ENCODE data around the gene ZNF653. TPM values are rescaled to one million over a fixed set of nuclear protein-coding genes. Genes with fewer than 3 reads are reported as not detected.

Gene ZNF653
- total RNA-seq, 1 donor from 2014 or later = 13.4 TPM

DNA sequence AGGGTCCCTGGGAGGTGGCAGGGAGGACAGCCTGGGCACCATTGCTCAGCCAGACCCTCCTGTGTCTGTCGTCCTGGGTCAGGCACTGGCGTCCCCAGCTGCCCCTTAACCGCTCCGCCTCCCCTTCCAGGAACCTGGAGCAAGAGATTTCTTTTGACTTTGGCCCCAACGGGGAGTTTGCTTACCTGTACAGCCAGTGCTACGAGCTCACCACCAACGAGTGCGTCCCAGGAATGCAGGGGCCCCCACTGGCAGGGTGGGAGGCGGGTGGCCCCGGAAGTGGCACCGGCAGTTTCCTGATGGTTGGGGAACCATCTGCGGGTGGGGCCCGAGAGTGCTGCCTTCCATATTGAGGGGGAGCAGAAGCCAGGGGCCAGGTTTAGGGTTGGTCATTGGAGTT lies 57.2 kb downstream of the ZNF653 start:
- Mint-ChIP-seq H3K9me3 (no peaks in the 10 kb centered on the region), H3K4me1 (ENCODE audit: unreplicated experiment) (peaks cover 11% of the 10 kb centered on the region), H3K4me3 (no peak overlapping the region), H3K27me3 (no peaks in the 10 kb centered on the region), H3K27ac (no peak overlapping the region), H3K36me3 (no peaks in the 10 kb centered on the region)
- DNase-seq (ENCODE audit: extremely low spot score, unreplicated experiment) = no peak
- TF ChIP-seq, protein P1, sequence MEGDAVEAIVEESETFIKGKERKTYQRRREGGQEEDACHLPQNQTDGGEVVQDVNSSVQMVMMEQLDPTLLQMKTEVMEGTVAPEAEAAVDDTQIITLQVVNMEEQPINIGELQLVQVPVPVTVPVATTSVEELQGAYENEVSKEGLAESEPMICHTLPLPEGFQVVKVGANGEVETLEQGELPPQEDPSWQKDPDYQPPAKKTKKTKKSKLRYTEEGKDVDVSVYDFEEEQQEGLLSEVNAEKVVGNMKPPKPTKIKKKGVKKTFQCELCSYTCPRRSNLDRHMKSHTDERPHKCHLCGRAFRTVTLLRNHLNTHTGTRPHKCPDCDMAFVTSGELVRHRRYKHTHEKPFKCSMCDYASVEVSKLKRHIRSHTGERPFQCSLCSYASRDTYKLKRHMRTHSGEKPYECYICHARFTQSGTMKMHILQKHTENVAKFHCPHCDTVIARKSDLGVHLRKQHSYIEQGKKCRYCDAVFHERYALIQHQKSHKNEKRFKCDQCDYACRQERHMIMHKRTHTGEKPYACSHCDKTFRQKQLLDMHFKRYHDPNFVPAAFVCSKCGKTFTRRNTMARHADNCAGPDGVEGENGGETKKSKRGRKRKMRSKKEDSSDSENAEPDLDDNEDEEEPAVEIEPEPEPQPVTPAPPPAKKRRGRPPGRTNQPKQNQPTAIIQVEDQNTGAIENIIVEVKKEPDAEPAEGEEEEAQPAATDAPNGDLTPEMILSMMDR (conservative IDR thresholded peaks at IDR 0.05) = no peak

DNA sequence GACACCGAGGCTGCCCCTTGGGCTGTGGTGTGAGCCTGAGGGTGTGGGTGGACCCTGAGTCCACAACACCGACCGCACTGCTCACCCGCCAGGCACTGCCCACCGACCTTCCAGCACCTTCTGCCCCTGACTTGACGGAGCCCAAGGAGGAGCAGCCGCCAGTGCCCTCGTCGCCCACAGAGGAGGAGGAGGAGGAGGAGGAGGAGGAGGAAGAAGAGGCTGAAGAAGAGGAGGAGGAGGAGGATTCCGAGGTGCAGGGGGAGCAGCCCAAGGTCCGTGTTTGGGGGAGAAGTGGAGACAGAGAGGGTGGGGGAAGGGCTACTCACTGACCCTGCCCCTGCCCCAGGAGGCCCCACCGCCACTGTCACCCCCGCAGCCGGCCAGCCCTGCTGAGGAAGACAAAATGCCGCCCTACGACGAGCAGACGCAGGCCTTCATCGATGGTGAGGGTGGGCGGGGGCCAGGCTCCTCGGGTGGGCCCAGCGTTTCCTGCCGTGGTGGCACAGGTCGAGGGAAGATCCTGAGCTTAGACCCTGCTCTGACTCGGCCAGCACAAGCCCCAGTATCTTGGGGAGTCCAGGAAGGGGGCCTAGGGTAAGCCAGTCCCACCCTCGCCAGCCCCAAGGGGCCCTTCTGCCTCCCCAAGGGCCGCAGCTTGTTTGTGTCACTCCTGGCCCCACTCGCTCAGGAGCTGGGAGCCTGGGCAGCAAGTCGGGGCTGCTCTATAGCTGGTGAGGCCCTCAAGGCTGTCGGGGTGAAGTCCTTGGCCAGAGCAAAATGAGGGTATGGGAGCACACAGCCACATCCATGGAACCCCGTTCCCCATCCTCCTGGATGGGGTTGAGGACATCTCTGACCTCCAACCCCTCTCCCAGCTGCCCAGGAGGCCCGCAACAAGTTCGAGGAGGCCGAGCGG lies 58.0 kb downstream of the ZNF653 start:
- TF ChIP-seq, protein P1 (conservative IDR thresholded peaks at IDR 0.05) = no peak
- peaks cover 7% of the 10 kb centered on the region for H3K4me1 Mint-ChIP-seq (ENCODE audit: unreplicated experiment)

DNA sequence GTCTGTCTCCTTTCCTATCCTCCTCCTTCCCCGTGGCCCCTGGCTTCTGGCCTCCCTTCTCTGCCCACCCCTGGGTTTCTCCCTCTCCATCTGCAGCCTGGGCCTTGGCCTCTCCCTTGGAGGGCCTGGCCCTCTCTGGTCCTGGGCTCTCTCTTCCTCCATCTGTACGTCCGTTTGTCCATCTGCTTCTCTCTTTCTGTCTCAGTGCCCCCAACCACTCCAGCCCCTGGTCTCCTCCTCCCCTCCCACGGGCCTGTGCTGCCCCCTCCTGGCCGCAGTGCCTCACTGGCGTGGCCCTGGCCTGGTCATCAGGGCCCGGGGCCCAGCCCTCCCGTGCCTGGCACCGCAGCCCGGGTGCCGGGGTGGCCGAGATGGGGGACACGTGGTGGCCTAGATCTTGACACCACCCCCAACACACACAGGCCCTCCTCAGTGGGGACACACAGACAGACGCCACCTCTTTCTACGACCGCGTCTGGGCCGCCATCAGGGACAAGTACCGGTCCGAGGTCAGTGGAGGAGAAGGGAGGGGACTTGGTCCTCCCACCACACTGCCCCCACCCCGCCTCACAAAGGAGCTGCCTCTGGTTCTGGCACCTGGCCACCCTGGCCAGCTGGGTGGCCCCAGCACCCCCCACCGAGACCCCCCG lies 58.9 kb downstream of the ZNF653 start:
- Mint-ChIP-seq H3K27ac (no peak overlapping the region), H3K36me3 (peaks cover 3% of the 10 kb centered on the region), H3K9me3 (no peaks in the 10 kb centered on the region), H3K4me1 (ENCODE audit: unreplicated experiment) (no peaks in the 10 kb centered on the region), H3K4me3 (no peak overlapping the region), H3K27me3 (no peaks in the 10 kb centered on the region)
- no peak for DNase-seq (ENCODE audit: extremely low spot score, unreplicated experiment)
- TF ChIP-seq, protein P1 (conservative IDR thresholded peaks at IDR 0.05) = peak; percentile 83

More for the DNA sequence above, 58.0 kb downstream of the ZNF653 start:
- Mint-ChIP-seq H3K27me3 (no peaks in the 10 kb centered on the region), H3K36me3 (no peaks in the 10 kb centered on the region), H3K9me3 (no peaks in the 10 kb centered on the region), H3K4me3 (no peak overlapping the region), H3K27ac (no peak overlapping the region)
- DNase-seq (ENCODE audit: extremely low spot score, unreplicated experiment) = no peak

DNA sequence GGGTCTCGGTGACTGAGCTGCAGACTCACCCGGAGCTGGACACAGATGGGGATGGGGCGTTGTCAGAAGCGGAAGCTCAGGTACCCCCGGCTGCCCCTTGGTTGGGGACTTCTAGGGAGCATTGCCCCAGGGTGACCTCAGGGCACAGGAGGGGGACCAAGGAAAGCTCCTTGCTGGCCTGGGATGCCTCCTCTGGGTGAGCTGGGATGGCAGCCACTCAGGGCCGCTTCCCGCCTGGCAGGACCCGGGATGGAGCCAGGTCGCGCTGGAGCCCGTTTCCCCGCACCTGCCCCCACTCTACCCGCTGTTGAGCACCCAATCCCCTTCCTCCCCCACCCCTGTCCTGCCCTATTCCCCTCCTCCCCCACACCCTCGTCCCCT lies 59.4 kb downstream of the ZNF653 start:
- no peak for DNase-seq (ENCODE audit: extremely low spot score, unreplicated experiment)
- TF ChIP-seq, protein P1 (conservative IDR thresholded peaks at IDR 0.05) = no peak
- H3K36me3 Mint-ChIP-seq = peaks cover 5% of the 10 kb centered on the region
- H3K27ac Mint-ChIP-seq = no peak overlapping the region
- H3K4me1 Mint-ChIP-seq (ENCODE audit: unreplicated experiment) = no peaks in the 10 kb centered on the region
- no peak overlapping the region for H3K4me3 Mint-ChIP-seq
- H3K27me3 Mint-ChIP-seq = no peaks in the 10 kb centered on the region
- no peaks in the 10 kb centered on the region for H3K9me3 Mint-ChIP-seq

DNA sequence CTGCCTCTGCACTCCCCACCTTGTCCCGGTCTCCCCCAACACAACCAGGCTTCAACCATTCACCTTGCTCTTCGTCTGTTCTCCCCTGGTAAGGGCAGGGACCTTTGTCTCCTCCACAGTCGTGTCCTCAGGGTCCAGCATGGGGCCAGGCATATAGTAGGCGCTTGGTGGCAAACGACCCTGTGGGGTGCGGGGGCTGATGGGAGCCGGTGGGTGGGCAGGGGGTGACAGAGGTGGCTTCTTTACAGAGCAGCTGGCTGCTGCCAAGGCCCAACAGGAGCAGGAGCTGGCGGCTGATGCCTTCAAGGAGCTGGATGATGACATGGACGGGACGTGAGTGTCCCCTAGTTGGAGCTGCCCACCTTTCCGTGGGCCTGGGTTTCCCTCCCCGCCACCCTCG lies 60.5 kb downstream of the ZNF653 start:
- Mint-ChIP-seq H3K4me1 (ENCODE audit: unreplicated experiment) (no peaks in the 10 kb centered on the region), H3K36me3 (peaks cover 10% of the 10 kb centered on the region), H3K9me3 (no peaks in the 10 kb centered on the region), H3K4me3 (no peak overlapping the region), H3K27ac (no peak overlapping the region), H3K27me3 (no peaks in the 10 kb centered on the region)
- no peak for DNase-seq (ENCODE audit: extremely low spot score, unreplicated experiment)
- TF ChIP-seq, protein P1 (conservative IDR thresholded peaks at IDR 0.05) = no peak

Data from type B pancreatic cell (in vitro differentiated cells).